Stimulated activated CD4-positive, alpha-beta T cell treated with anti-CD3 and anti-CD28 coated beads, Interleukin-15, amount 100 ng/mL, for 24 hours (primary cell): ENCODE results near the gene WDR11.
A peak's percentile ranks its signal among the peaks of the same experiment; 100 is the strongest.

ENCODE experiments used
- DNase-seq: peaks from one replicate; pipeline ENCODE4 v3.0.0-alpha.2; 2020

Gene WDR11

DNA sequence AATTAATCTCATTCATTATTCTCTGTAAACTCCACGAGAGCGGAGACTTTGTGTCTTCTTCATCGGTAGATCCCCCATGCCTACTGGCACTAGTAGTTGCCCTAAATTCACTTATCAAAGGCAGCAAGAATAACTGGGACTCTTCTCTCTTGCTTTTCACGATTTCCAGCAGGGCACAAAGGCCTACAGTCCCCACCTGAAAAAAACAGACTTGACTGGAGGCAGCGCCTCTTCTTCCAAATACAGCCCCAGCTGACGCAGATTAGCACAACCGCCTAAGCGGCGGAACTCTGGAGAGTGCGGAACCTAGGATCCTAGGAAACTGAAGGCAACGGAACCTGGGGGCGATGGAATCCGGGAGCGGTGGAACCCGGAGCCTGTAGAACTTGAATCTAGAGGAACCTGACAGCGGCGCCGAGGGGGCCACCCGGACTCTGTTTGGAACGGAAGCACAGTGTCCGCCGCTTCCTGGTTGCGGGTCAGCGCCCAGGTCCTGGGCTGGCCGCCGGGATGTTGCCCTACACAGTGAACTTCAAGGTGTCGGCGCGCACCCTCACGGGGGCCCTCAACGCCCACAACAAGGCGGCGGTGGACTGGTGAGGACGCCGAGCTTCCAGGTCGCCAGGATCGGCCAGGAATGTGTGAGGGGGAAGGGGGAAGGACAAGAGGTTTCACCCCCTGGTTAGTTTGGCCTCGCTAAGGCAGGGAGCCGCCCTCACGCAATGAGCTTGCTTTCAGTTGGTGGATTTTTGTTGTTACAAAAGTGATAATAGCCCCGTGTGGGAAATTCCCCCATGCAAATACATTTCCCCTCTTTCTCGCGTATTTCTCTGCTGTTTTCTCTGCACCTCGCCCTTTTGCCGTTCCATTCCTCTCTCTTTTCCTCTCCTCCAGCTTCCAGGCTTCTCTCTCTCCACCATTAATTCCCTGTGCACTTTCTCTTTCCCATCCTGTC is at the start of gene WDR11:
Gene WDR11, plus strand, starts transcription at position 452 of the 955 bp plus-strand sequence. Its CDS starts 59 bp downstream, at position 511.
- peak; percentile 86 for DNase-seq

DNA sequence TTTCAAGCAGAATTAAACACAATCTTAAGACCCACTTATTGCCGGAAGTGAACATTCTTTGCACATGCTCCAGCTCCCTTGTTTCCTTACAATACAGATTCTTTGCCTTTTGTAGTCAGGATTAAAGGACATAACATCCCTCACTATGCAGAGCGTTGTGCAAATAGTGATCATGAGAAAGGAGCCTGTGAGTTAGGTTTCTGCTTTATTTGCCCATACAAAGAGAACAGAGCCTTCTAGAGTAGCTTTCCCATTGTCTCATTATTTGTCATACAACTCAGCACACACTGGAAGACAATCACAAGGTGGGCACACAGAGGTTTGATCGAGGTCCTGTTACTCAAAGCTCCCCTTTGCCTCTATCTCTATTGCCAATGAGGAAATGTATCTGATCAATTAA is 48.2 kb upstream of the WDR11 start:
- DNase-seq = no peak

DNA sequence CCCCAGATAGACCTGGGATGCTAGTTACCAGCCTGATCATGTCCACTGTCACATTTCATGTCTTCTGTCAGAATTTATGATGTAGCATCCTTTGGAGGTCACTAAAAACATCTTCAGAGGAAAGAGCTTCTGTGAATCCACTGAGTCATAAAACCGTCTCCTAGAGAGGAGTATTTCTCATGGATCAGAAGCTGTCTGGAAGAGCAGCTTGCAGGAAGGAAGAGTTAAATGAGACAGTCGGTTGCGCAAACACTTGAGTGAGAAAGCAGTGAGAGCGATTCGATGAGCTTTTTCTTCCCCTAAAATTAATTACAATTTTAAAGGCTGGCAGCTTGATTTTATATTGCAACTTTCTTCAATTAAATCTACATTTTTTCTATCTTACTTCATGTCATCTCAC is 47.2 kb upstream of the WDR11 start:
- no peak for DNase-seq

DNA sequence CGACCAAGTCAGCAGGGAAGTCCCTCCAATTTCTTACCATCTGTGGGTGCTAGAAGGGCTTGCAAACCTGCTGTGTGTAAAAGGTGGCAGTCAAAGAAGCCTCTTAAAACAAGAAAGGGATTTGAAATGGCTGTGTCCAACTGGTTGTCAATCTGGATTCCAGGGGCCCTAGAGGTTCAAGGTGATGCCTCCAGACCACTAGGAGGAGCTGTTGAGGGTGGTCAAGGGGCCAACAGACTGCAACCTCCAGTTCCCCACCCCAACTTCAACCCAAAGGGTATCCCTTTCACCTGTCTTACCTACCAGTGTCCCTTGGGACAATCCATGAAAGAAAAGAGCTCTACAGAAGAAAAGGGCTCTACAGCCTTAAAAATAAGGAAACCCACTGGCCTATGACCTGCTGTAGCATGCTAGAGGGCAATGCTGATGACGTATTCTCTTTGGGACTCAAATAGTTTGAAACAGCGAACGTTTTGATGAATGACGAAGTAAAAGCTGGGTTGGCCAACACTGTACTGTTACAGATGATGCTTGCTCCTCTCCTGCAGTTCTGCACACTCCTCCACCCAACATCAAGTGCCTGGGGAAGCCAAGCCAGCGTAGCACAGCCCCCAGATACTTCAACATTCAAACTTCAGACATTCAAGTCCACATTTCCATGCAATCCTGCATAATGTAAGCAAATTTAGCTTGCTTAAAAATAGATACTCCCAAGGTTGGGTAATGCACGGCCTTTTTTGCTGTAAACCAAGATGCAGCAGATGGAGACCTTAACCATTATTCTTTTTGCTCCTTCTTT is 45.9 kb upstream of the WDR11 start:
- DNase-seq = no peak

DNA sequence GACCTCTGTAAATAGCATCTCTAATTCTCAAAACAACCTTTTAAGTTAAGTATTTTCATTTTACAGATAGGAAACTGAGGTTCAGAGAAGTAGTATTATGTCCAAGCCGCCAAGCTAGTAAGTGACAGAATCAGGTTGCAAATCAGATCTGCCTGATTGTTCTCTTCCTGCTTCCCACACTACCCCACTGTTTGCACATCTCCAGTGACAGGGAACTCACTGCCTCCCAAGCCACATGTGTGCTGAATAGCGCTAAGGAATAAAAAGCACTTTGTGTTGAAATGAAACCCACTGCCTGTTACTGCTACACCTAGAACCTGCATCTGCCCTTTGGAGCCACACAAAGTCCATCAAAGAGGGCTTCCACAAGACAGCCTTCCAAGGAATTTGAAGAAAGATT is 45.1 kb upstream of the WDR11 start:
- no peak for DNase-seq

GRCh38 chr10:120810298-120810697 is 40.9 kb upstream of the WDR11 start:
- DNase-seq = no peak

GRCh38 chr10:120813085-120813484 is 38.1 kb upstream of the WDR11 start:
- DNase-seq = no peak

GRCh38 chr10:120818301-120818700 is 32.9 kb upstream of the WDR11 start:
- DNase-seq = no peak

DNA sequence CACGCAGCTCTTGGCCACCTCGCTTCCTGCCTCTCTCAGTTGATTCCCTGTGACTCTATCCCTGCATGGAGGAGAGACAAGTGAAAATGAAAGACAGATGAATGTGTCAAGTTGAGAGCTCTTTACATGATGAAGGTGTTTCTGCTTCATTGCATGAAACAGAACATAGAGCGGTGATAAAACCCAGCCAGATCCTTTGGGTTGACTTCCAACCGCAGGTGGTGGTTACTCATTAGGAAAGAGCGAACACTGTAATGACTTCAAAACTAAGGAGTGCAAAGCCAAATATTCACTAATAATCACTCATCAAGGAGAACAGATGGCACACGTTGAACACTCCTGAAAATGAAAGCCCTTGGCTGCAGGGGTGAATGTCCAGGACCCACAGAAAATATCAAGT is 31.8 kb upstream of the WDR11 start:
- DNase-seq = no peak

- no peak for DNase-seq
Measured at GRCh38 chr10:120823266-120823665, 27.9 kb upstream of the WDR11 start.

DNA sequence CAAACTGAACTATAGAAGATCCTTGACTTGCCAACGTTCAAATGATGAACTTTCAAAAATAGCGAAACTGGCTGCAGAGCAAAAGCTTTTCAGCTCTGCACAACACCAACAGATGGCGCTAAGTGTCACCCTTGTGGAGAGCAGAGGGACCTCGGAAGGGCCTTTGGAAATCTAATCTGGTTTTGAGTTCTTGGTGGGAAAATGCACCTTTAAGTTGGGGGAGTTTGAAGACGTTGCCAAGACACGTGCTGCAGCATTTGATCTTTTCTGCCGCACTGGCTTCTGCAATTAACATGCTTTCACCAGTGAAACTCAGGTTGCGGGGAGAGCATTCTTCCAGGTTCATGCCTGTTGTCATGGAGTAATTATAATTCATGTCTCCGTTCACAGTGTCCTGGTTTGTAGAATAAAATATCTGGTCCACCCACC is 26.3 kb upstream of the WDR11 start:
- DNase-seq = peak; percentile 25

DNA sequence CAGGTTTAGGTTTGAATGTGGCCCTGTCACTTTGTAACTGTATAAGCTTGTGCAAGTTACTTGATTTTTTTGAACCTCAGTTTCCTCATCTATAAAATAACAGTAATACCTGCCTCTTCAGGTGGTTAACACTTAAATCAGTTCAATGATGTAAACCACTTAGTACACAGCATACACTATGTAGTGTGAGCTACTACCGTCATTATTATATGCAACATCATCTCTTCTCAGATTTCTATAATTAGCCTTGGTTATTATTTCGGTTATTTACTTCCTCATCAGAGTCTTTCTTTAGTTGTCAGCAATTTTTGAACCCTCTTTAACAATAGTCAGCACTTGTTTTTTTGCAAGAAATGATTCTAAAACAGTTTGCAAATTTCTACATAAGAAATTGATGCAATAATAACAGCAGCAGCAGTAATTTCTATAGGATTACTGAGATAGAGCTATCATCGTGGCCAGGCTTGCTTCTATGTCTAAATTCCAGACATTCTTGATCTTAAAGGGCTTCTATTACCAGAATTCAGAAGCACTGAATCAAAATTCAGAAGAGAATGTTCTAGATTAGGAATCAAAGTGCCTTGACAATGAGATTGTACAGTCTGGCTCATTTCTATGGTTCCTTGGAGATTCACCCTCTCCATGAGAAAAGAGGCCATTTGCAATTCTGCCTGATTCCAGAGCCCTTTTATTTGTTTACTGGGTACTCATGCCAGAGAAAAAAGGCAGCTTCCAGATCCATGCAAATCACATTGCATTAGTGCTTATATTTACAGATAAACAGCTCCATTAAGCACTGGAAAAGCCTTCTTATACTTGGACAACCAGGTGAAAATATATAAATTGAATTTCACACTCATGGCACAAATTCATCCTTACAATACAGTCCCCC is 25.0 kb upstream of the WDR11 start:
- no peak for DNase-seq

- DNase-seq = no peak
Measured at GRCh38 chr10:120827251-120827875, 23.8 kb upstream of the WDR11 start.

- no peak for DNase-seq
Measured at GRCh38 chr10:120828763-120829319, 22.3 kb upstream of the WDR11 start.

- DNase-seq = no peak
Measured at GRCh38 chr10:120832106-120832505, 19.1 kb upstream of the WDR11 start.

DNA sequence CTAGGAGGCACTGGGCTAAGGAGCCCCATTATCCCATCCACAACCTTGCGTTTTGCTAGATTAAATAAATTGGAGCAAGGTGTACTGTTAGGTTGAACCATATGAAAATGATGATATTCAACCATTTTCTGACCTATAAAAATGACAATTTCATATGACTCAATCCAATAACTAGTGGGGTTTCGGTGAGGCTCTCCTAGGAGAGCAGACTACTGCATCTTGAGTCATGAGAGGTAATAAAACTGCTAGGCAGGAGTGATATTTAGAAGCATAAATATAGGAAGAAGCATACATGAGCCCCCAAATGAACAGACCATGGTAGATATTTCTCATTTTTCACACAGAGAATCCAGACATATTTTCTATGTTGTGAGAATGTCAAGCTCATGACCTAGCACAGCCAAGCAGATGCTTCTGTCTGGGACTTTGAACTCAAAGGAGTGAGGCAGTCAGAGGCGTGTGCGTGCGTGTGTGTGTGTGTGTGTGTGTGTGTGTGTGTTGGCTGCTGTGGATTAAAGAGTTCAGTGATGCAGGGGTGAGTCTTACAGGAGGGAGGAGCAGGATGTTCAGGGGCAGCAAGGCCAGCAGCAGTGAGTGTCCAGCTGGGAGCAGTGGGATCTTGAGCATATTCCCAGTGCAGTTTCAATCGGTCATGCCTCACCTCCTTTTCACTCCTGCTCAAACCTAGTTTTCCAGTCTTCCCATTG is 17.8 kb upstream of the WDR11 start:
- DNase-seq = no peak

DNA sequence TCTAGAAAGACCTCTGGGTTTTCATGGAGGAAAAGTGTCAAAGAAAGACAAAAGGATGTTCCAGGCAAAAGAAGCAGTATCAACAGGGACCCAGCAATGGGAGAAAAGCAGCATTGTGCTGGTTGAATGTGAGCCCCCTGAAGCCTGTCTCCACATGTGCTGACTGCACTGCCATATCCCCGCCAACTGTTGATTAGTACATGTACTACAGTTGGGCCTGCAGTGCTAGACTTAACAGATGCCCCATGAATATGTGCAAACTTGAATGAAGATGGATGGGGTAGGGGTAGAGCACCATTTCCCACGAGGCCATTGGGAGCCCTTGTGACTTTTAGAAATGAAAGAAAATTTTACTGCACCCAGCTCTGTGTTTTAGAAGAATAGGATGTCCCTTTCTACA is 15.6 kb upstream of the WDR11 start:
- DNase-seq = no peak

- no peak for DNase-seq
Measured at GRCh38 chr10:120838941-120839340, 12.2 kb upstream of the WDR11 start.

GRCh38 chr10:120841522-120842189 is 9.5 kb upstream of the WDR11 start:
- DNase-seq = peak; percentile 10

DNA sequence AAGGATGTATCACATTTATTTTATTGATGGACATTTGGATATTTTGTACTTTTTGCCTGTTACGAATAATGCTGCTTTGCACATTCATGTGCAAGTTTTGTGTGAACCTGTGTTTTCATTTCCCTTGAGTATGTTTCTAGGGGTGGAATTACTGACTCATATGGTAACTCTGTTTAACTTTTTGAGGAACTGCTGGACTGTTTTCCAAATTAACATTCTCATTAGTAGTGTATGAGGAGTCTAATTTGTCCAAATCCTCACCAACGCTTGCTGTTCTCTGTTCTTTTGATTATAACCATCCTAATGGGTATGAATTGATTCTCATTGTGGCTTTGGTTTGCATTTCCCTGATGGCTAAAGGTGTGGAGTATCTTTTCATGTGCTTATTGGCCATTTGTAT is 3.2 kb downstream of the WDR11 start:
- DNase-seq = no peak
